T-helper 2 cell treated with Interferon-gamma antibody and Interleukin-4, amounts not matched to agents 5 μg/mL and 100 μg/mL, for 36 hours (primary cell): ENCODE results near the gene TMEM176B.

ENCODE experiments used
- DNase-seq: peaks from one replicate; pipeline ENCODE4 v3.0.0; 2021; ENCODE audit warnings: low spot score
- H3K27ac Mint-ChIP-seq: one replicate; pipeline ENCODE4 v1.8.0; 2021; ENCODE audit warnings: mild to moderate bottlenecking, mixed read lengths
- H3K27me3 Mint-ChIP-seq: one replicate; pipeline ENCODE4 v1.8.0; 2021; ENCODE audit warnings: low read depth, mixed read lengths
- H3K36me3 Mint-ChIP-seq: one replicate; pipeline ENCODE4 v1.8.0; 2021; ENCODE audit warnings: low read depth, mixed read lengths
- H3K4me1 Mint-ChIP-seq: one replicate; pipeline ENCODE4 v1.8.0; 2021; ENCODE audit warnings: low read depth, mixed read lengths
- H3K4me3 Mint-ChIP-seq: one replicate; pipeline ENCODE4 v1.8.0; 2022; ENCODE audit warnings: mild to moderate bottlenecking, moderate library complexity, mixed read lengths
- H3K9me3 Mint-ChIP-seq: one replicate; pipeline ENCODE4 v1.8.0; 2021; ENCODE audit warnings: mixed read lengths

Gene TMEM176B

DNA sequence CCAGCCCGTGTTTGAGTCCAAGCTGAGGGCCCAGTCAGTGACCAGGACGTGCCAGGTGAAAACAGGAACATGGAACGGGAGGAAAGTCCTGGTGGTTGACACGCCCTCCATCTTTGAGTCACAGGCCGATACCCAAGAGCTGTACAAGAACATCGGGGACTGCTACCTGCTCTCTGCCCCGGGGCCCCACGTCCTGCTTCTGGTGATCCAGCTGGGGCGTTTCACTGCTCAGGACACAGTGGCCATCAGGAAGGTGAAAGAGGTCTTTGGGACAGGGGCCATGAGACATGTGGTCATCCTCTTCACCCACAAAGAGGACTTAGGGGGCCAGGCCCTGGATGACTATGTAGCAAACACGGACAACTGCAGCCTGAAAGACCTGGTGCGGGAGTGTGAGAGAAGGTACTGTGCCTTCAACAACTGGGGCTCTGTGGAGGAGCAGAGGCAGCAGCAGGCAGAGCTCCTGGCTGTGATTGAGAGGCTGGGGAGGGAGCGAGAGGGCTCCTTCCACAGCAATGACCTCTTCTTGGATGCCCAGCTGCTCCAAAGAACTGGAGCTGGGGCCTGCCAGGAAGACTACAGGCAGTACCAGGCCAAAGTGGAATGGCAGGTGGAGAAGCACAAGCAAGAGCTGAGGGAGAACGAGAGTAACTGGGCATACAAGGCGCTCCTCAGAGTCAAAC lies 57.7 kb downstream of the TMEM176B start:
- Mint-ChIP-seq H3K27ac (peak overlapping the region; percentile 74), H3K4me1 (peaks cover 68% of the 10 kb centered on the region), H3K4me3 (peak overlapping the region; percentile 94), H3K9me3 (peaks cover 4% of the 10 kb centered on the region), H3K27me3 (no peaks in the 10 kb centered on the region), H3K36me3 (peaks cover 89% of the 10 kb centered on the region)
- DNase-seq, result no peak
